HEK293 (cell line): ENCODE data around the gene SLC9A9.

Experiments
- CTCF ChIA-PET: fragments of 350-600 bp; formaldehyde crosslinking; extraction: SDS; loops from one replicate; lab custom pipeline; 2021; ENCODE audit warnings: antibody characterized with exemption; lab: Yijun Ruan, JAX
- POLR2A ChIA-PET: fragments of 300-600 bp; formaldehyde crosslinking; extraction: SDS; loops from one replicate; lab custom pipeline; 2020; ENCODE audit warnings: antibody characterized with exemption, inconsistent platforms; lab: Yijun Ruan, JAX
- H3K27ac ChIP-seq: fragments of 200-500 bp; sonication (Bioruptor generic); 2 replicates; pipeline ENCODE4 v1.5.1; 2014; ENCODE audit warnings: low read depth, low read length, control low read depth, inconsistent platforms; ENCODE audit errors: extremely low read depth
- H3K36me3 ChIP-seq, 2 experiments: fragments of 200-500 bp in 1 of 2; sonication (Bioruptor generic) in 1 of 2; 1 replicate in 1 of 2; 2 replicates in 1 of 2; pipeline ENCODE4 v1.5.1; 2014 to 2017; ENCODE audit warnings: inconsistent platforms in 2 of 2, low read length in 2 of 2; ENCODE audit not compliant: control insufficient read depth in 2 of 2, insufficient read depth in 1 of 2
- H3K4me1 ChIP-seq: fragments of 200-500 bp; sonication (Bioruptor generic); 2 replicates; pipeline ENCODE4 v1.5.1; 2014; ENCODE audit warnings: mild to moderate bottlenecking, low read length, inconsistent platforms; ENCODE audit not compliant: control insufficient read depth, insufficient read depth
- H3K4me3 ChIP-seq: 2 replicates; pipeline ENCODE4 v1.5.1; 2011; ENCODE audit warnings: low read depth, mild to moderate bottlenecking, control low read depth, low read length, moderate library complexity
- H3K9me3 ChIP-seq: fragments of 200-500 bp; sonication (Bioruptor generic); 2 replicates; pipeline ENCODE4 v1.5.1; 2014; ENCODE audit warnings: low read depth, low read length, inconsistent platforms; ENCODE audit not compliant: control insufficient read depth, insufficient read depth
- ELK4 ChIP-seq: IDR thresholded peaks from 2 replicates; pipeline ENCODE4 v1.6.1; 2011; ENCODE audit warnings: mild to moderate bottlenecking, low read depth, low read length, borderline replicate concordance
- FEZF1 ChIP-seq: fragments of 450-650 bp; formaldehyde crosslinking; IDR thresholded peaks from 2 replicates; pipeline ENCODE4 v1.5.1; 2016; ENCODE audit warnings: missing biosample characterization, missing genetic modification characterization
- PRDM10 ChIP-seq: fragments of 450-650 bp; formaldehyde crosslinking; IDR thresholded peaks from 2 replicates; pipeline ENCODE4 v1.5.1; 2016; ENCODE audit warnings: missing biosample characterization, missing genetic modification characterization
- TRIM28 ChIP-seq: IDR thresholded peaks from 2 replicates; pipeline ENCODE4 v1.6.1; 2011; ENCODE audit warnings: low read length, control low read depth, borderline replicate concordance
- ZBTB10 ChIP-seq: fragments of 450-650 bp; formaldehyde crosslinking; IDR thresholded peaks from 2 replicates; pipeline ENCODE4 v1.5.1; 2016; ENCODE audit warnings: missing biosample characterization, missing genetic modification characterization
- ZBTB21 ChIP-seq: fragments of 450-650 bp; formaldehyde crosslinking; IDR thresholded peaks from 2 replicates; pipeline ENCODE4 v1.5.1; 2017; ENCODE audit warnings: missing biosample characterization, missing genetic modification characterization
- ZNF112 ChIP-seq: fragments of 450-650 bp; formaldehyde crosslinking; IDR thresholded peaks from 2 replicates; pipeline ENCODE4 v1.5.0; 2017; ENCODE audit warnings: missing biosample characterization, missing genetic modification characterization
- ZNF18 ChIP-seq: fragments of 450-650 bp; formaldehyde crosslinking; IDR thresholded peaks from 2 replicates; pipeline ENCODE4 v1.5.1; 2016; ENCODE audit warnings: missing biosample characterization, missing genetic modification characterization
- ZNF184 ChIP-seq: fragments of 450-650 bp; IDR thresholded peaks from 2 replicates; pipeline ENCODE4 v1.5.1; 2018; ENCODE audit warnings: missing biosample characterization, mild to moderate bottlenecking, missing genetic modification characterization
- ZNF19 ChIP-seq: fragments of 450-650 bp; formaldehyde crosslinking; IDR thresholded peaks from 2 replicates; pipeline ENCODE4; 2016; ENCODE audit warnings: missing biosample characterization, missing genetic modification characterization, low read depth
- ZNF223 ChIP-seq: fragments of 450-650 bp; formaldehyde crosslinking; IDR thresholded peaks from 2 replicates; pipeline ENCODE4 v1.5.1; 2016; ENCODE audit warnings: missing biosample characterization, missing genetic modification characterization
- ZNF266 ChIP-seq: fragments of 450-650 bp; formaldehyde crosslinking; IDR thresholded peaks from 2 replicates; pipeline ENCODE4 v1.5.1; 2016; ENCODE audit warnings: missing biosample characterization, missing genetic modification characterization, low read depth
- ZNF335 ChIP-seq: fragments of 450-650 bp; formaldehyde crosslinking; conservative IDR thresholded peaks from 2 replicates; pipeline ENCODE4 v1.5.1; 2016; ENCODE audit warnings: missing biosample characterization, missing genetic modification characterization
- ZNF529 ChIP-seq: fragments of 450-650 bp; formaldehyde crosslinking; IDR thresholded peaks from 2 replicates; pipeline ENCODE4 v1.5.1; 2017; ENCODE audit warnings: missing genetic modification characterization, missing biosample characterization; ENCODE audit not compliant: insufficient replicate concordance
- ZNF580 ChIP-seq: fragments of 450-650 bp; formaldehyde crosslinking; IDR thresholded peaks from 2 replicates; pipeline ENCODE4 v1.5.1; 2016; ENCODE audit warnings: missing biosample characterization, missing genetic modification characterization
- ZNF600 ChIP-seq: fragments of 450-650 bp; formaldehyde crosslinking; IDR thresholded peaks from 2 replicates; pipeline ENCODE4 v1.5.1; 2016; ENCODE audit warnings: missing biosample characterization, missing genetic modification characterization
- ZNF654 ChIP-seq: fragments of 450-650 bp; formaldehyde crosslinking; IDR thresholded peaks from 2 replicates; pipeline ENCODE4 v1.5.1; 2016; ENCODE audit warnings: low read depth, missing biosample characterization, missing genetic modification characterization
- ZNF76 ChIP-seq: fragments of 450-650 bp; formaldehyde crosslinking; IDR thresholded peaks from 2 replicates; pipeline ENCODE4; 2016; ENCODE audit warnings: low read depth, missing biosample characterization, missing genetic modification characterization, borderline replicate concordance
- ZNF791 ChIP-seq: fragments of 450-650 bp; formaldehyde crosslinking; IDR thresholded peaks from 2 replicates; pipeline ENCODE4 v1.5.1; 2016; ENCODE audit warnings: missing biosample characterization, missing genetic modification characterization

Gene SLC9A9

DNA sequence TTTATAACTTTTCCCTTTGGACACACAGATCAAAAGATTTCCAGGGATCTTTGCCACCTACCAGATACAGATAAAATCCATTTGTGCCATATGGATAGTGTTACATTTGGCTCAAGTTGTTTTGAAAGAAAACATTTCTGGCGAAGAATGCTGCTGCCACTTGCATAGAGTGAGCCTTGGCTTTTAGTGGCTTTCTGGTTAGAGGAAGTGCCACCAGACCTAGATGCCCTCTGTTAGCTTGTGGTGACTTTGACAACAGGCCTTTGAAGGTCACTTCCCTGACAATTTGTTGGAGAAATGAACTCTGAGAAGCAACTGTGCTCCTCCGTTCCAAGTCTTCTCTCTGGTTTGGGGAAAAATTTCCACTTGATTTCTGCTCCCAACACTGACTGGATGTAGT lies 570.7 kb downstream of the SLC9A9 start (continued):
- no peak for TF ChIP-seq ZNF791
- no peak for TF ChIP-seq ZNF580
- TF ChIP-seq ELK4, result no peak
- TF ChIP-seq, all 188 proteins: peak for 0

GRCh38 chr3:143276592-143276991 lies 571.7 kb downstream of the SLC9A9 start:
- Histone ChIP-seq H3K36me3 (no peaks in the 10 kb centered on the region), H3K9me3 (no peaks in the 10 kb centered on the region), H3K4me3 (no peak overlapping the region), H3K27ac (no peak overlapping the region), H3K4me1 (no peaks in the 10 kb centered on the region)
- ChIA-PET POLR2A (no interaction called here), CTCF (no interaction called here)
- no peak for TF ChIP-seq ZBTB21
- TF ChIP-seq ZNF112 (tag by site-specific recombination), result no peak
- TF ChIP-seq ZNF18 (tag by site-specific recombination), result no peak
- TF ChIP-seq TRIM28, result no peak

- H3K9me3 ChIP-seq, result no peaks in the 10 kb centered on the region
- ChIA-PET POLR2A (no interaction called here), CTCF (no interaction called here)
- TF ChIP-seq PRDM10 (no peak), ZNF600 (tag by site-specific recombination) (no peak), TRIM28 (no peak), ZNF184 (no peak), FEZF1 (tag by site-specific recombination) (no peak)
- no peaks in the 10 kb centered on the region for H3K4me1 ChIP-seq
- H3K36me3 ChIP-seq, result no peaks in the 10 kb centered on the region
- H3K27ac ChIP-seq, result no peak overlapping the region
- no peak overlapping the region for H3K4me3 ChIP-seq
These were observed 574.1 kb downstream of the SLC9A9 start for GRCh38 chr3:143273975-143274690.

- ChIA-PET POLR2A (no interaction called here), CTCF (interaction anchor here (1.0 kb wide), 1 partner anchor 212 kb away, joined by 5 read pairs; no protein-coding TSS in a partner anchor)
- H3K4me3 ChIP-seq, result no peak overlapping the region
- TF ChIP-seq ZNF266 (no peak), ZNF654 (tag by site-specific recombination) (no peak), ZNF335 (tag by site-specific recombination) (no peak), ZNF19 (no peak), ZBTB10 (no peak), ZNF223 (tag by site-specific recombination) (no peak), ZNF76 (no peak), FEZF1 (tag by site-specific recombination) (no peak), ZNF529 (tag by site-specific recombination) (no peak)
These were observed 577.1 kb downstream of the SLC9A9 start for GRCh38 chr3:143271136-143271535.

More at GRCh38 chr3:143271136-143271535, 577.1 kb downstream of the SLC9A9 start:
- no peaks in the 10 kb centered on the region for H3K4me1 ChIP-seq
- no peak overlapping the region for H3K27ac ChIP-seq
- H3K36me3 ChIP-seq, result no peaks in the 10 kb centered on the region
- no peaks in the 10 kb centered on the region for H3K9me3 ChIP-seq
